ENCODE measurements around the gene PRKAG2.

Gene PRKAG2

GRCh38 chr7:151705636-151706276, 171.2 kb downstream of the PRKAG2 start:
- in situ Hi-C loops (cut with MboI; ENCODE audit: low sequenced_read_pairs): no loop called here

- in situ Hi-C loops (cut with MboI; ENCODE audit: low sequenced_read_pairs): no loop called here
Observed at GRCh38 chr7:151704960-151705635, 171.8 kb downstream of the PRKAG2 start.

DNA sequence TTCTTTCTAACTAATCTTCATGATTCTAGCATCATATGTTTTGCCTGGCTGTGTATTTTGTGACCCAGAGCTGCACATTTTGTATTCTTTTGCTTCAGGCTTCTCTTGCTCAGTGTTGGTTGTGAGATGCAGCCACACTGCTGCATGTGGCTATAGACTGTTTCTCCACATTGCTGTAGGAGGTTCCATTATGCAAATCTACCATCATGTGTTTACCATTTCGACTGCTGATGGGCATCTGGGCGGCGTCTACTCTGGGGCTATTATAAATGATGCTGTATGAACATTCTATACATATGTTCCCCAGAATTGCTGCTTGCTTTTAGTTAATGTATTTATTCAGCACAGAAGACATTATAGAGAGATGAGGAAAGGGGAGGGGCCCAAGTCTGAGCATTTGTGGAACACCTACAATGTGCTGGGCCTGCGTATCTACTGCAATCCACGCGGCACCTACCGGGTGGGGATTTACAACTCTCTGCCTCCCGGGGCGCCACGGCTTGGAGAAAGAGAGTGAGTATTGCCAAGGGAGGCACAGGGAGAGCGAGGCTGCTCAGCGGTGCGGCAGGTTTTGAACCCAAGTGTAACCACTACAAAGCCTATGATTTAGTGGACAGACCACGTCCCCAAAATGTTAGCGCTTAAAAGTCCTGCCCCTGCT, 172.5 kb downstream of the PRKAG2 start:
- in situ Hi-C loops (cut with MboI; ENCODE audit: low sequenced_read_pairs): no loop called here

- in situ Hi-C loops (cut with MboI; ENCODE audit: low sequenced_read_pairs): no loop called here
Observed at GRCh38 chr7:151702961-151703360, 174.0 kb downstream of the PRKAG2 start.

GRCh38 chr7:151700586-151701165, 176.2 kb downstream of the PRKAG2 start:
- in situ Hi-C loops (cut with MboI; ENCODE audit: low sequenced_read_pairs): no loop called here

- in situ Hi-C loops (cut with MboI; ENCODE audit: low sequenced_read_pairs): no loop called here
Observed at GRCh38 chr7:151699928-151700319, 177.0 kb downstream of the PRKAG2 start.

DNA sequence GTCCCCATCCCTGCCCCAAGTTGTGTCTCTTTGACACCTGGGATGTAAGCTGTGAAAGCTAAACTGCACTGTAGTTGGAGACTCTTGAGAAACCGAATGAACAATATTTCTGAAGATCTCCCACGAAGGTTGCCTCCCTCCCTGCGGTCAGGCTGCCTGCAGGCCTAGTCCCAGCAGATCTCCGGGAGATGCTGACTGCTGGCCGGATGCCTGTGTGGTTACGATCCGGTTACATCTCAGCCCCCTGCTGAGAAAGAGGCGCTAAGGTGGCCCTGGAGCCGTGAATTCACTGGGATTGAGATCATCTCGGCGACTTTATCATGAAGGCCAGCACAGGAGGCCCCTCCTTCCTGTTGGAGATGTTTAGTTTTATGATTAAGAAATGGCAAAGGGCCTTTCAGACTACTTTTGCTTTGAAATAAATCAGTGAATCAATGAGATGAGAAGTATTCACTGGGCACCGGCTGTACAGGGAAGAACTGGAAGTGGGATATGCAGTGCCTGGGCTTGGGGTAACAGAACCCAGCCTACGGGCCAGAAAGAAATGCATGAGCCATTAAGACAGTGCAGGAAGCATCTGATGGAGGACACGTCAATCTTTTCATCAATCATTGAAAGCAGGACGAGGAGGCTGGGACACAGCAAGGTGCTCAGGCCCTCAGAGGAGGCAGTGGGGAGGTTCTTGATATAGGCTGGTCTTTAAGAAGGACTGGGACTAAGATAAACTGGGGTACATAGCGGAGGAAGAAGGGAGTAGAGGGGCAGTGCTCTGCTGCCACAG, 177.6 kb downstream of the PRKAG2 start:
- in situ Hi-C loops (cut with MboI; ENCODE audit: low sequenced_read_pairs): no loop called here

DNA sequence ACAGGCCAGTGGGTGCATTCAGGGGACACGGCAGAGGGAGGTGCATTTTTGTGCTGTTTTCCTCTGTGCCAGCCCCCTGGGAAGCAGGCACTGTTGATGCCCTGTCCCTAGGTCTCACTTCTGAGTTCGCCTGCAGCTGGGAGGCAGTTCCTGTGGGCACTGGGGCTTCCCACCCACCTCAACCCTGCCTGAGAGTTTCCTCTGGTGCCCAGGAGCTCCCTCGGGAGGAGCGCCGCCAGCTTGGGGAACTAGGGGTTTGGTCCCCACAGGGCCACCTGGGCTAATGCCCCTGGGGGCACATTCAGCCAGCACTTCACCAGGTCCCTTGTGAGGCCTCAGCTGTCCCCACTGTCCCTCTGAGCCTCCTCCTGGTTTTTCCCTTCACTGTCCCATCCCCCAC, 179.0 kb downstream of the PRKAG2 start:
- in situ Hi-C loops (cut with MboI; ENCODE audit: low sequenced_read_pairs): no loop called here

DNA sequence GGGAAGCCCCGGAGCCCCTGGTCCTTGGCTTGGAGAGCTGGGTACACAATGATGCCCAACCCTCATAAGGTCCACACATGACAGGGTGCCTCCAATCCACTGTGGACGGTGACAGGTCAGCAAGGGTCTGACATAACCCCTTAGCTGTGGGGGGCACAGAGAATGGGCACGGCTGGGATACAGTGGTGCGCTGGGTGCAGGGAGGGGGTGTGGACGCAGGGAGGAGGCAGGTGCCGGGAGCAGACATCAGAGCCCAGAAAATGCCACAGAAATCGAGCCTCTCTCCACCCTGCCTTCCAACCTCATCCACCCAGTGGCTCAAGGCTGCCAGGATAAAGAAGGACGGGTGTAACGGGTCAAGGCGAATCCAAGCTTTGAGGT, 179.4 kb downstream of the PRKAG2 start:
- in situ Hi-C loops (cut with MboI; ENCODE audit: low sequenced_read_pairs): no loop called here

- in situ Hi-C loops (cut with MboI; ENCODE audit: low sequenced_read_pairs): no loop called here
Observed at GRCh38 chr7:151696721-151697514, 180.0 kb downstream of the PRKAG2 start.

- in situ Hi-C loops (cut with MboI; ENCODE audit: low sequenced_read_pairs): no loop called here
Observed at GRCh38 chr7:151695951-151696541, 180.9 kb downstream of the PRKAG2 start.

GRCh38 chr7:151694828-151695580, 181.9 kb downstream of the PRKAG2 start:
- in situ Hi-C loops (cut with MboI; ENCODE audit: low sequenced_read_pairs): no loop called here

DNA sequence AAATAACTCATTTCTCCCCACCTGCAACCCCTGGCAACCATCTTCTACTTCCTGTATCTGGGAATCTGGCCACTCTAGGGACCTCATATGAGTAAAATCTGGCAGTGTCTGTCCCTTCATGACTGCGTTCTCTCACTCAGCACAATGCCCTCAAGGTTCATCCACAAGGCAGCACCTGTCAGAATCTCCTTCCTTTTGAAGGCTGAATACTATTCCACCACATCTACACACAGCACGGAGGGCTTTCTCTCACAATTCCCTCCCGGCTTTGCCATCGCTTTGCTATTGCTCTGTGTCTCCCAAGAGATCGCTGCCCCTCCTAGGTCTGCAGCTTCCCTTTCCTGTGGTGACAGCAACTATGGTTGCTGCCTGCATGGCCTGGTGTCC, 182.5 kb downstream of the PRKAG2 start:
- in situ Hi-C loops (cut with MboI; ENCODE audit: low sequenced_read_pairs): no loop called here

DNA sequence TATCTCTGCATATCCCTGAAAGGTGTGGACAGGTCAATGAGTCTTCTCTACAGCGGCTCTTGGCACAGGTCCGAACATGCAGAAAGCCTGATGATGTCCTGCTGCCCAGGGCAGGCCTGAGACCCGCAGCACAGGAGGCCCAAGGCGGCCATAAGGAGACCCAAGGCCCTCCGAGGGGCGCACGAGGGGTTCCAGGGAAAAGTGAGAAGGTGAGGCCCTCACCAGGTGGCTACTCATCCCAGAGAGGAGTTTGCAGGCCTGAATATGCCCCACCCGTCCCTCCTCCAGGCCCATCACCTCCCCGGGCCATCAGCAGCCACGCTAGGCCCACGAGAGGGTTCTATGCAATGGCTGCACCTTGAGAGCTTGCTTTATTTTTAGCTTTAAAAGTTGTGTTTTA, 183.8 kb downstream of the PRKAG2 start:
- in situ Hi-C loops (cut with MboI; ENCODE audit: low sequenced_read_pairs): no loop called here

- in situ Hi-C loops (cut with MboI; ENCODE audit: low sequenced_read_pairs): no loop called here
Observed at GRCh38 chr7:151692721-151693120, 184.2 kb downstream of the PRKAG2 start.

- in situ Hi-C loops (cut with MboI; ENCODE audit: low sequenced_read_pairs): no loop called here
Observed at GRCh38 chr7:151691449-151691848, 185.5 kb downstream of the PRKAG2 start.

DNA sequence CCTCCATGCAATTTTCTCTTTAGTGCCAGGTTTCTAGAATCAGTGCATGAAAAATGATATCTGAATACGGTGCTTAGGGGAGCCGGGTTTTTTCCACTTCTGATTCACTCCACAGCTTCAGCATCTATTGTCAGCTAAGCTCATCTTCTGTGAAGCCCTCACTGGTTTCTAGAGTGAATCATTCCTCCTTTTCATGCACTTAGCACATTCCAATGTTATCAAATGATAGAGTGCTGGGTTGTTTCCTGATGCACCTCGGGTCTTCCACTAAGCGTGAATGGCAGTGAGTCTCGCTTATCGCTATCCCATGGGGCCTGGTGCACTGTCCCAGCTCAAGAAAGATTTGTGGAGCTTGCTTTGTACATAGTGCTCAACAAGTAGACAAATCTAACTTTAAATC, 186.3 kb downstream of the PRKAG2 start:
- in situ Hi-C loops (cut with MboI; ENCODE audit: low sequenced_read_pairs): no loop called here

- in situ Hi-C loops (cut with MboI; ENCODE audit: low sequenced_read_pairs): no loop called here
Observed at GRCh38 chr7:151689196-151689971, 187.5 kb downstream of the PRKAG2 start.

All from HL-60/S4 (cell line).